AG08396 (cell line): ENCODE measurements around the gene ANTKMT.

Experiments
- DNase-seq: peaks from one replicate; pipeline ENCODE4 v3.0.0; 2012; ENCODE audit warnings: low spot score, mixed read lengths

Gene ANTKMT

DNA sequence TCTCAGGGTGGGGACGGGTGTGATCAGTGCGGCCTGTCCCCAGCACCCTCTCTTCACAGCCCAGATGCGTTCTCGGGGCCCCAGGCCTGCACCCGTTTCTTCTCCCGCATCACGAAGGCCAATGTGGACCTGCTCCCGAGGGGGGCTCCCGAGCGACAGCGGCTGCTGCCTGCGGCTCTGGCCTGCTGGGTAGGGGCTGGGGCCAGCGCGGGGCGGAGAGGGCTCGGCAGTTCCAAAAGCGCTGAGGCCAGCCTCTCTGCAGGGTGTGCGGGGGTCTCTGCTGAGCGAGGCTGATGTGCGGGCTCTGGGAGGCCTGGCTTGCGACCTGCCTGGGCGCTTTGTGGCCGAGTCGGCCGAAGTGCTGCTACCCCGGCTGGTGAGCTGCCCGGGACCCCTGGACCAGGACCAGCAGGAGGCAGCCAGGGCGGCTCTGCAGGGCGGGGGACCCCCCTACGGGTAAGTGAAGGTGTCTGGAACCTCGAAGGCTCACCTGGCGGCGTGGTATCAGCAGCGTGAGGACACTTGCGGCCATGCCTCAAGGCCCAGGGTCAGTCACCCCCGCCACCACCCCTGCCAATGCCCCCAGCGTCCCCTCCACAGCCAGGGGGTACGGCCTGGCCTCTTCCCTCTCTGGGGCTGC lies 44.0 kb downstream of the ANTKMT start:
- no peak for DNase-seq

DNA sequence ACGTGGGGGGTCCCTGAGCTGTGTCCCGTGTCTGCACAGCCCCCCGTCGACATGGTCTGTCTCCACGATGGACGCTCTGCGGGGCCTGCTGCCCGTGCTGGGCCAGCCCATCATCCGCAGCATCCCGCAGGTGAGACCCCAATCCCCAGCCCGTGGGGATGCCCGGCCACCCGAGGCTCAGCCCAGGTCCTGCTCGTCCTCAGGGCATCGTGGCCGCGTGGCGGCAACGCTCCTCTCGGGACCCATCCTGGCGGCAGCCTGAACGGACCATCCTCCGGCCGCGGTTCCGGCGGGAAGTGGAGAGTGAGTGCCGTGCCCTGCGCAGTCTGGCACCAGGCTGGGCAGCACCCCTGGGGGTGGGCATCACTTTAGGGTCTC lies 44.5 kb downstream of the ANTKMT start:
- no peak for DNase-seq

DNA sequence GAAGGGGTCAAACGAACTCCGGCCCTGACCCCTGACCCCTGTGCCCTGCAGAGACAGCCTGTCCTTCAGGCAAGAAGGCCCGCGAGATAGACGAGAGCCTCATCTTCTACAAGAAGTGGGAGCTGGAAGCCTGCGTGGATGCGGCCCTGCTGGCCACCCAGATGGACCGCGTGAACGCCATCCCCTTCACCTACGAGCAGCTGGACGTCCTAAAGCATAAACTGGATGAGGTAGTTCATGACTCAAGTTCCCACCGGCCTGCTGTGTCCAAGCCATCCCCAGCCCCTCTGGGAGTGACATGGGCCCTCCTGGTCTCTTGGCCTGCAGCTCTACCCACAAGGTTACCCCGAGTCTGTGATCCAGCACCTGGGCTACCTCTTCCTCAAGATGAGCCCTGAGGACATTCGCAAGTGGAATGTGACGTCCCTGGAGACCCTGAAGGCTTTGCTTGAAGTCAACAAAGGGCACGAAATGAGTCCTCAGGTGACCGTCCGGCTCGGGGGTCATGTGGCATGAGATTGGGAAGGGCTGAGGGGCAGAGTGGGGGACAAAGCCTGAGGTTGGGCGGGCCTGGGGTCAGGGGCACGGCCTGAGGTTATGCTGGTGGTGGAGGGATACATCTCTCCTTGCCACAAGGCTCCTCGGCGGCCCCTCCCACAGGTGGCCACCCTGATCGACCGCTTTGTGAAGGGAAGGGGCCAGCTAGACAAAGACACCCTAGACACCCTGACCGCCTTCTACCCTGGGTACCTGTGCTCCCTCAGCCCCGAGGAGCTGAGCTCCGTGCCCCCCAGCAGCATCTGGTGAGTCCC lies 45.3 kb downstream of the ANTKMT start:
- no peak for DNase-seq

DNA sequence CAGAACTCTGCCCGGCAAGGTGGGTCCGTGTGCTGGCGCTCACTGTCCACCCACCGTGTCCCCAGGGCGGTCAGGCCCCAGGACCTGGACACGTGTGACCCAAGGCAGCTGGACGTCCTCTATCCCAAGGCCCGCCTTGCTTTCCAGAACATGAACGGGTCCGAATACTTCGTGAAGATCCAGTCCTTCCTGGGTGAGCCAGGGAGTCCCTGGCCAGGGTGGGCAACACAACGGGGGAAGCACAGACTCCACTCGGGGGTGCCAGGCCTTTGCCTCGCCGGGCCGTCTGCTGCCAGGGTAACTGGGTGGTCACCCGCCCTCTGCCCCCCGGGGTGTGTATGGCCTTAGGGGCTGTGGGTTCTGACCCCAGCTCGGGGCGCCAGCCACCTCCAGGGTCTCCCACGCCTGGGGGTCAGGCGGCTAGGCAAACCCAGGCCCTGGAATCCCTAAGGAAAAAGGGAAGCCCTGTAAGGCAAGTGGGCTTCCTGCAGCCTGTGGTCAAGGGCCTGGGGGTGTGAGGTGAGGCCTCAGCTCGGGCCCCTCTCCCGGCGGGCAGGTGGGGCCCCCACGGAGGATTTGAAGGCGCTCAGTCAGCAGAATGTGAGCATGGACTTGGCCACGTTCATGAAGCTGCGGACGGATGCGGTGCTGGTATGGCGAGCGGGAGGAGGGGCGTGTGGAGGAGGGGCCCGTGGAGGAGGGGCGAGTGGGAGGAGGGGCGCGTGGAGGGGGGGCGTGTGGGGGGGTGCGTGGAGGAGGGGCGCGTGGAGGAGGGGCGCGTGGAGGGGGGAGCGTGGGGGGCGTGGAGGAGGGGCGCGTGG lies 46.1 kb downstream of the ANTKMT start:
- no peak for DNase-seq

DNA sequence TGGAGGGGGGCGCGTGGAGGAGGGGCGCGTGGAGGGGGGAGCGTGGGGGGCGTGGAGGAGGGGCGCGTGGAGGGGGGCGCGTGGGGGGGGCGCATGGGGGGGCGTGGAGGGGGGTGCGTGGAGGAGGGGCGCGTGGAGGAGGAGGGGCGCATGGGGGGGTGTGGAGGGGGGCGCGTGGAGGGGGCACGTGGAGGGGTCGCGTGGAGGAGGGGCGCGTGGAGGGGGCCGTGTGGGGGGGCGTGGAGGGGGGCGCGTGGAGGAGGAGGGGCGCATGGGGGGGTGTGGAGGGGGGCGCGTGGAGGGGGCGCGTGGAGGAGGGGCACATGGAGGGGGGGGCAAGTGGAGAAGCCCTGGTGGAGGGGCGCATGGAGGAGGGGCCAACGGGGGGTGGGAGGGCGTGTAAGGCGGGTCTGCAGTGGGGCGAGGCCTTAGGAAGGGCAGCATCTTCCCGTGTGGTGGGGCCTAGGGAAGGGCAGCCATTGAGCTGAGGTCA lies 46.8 kb downstream of the ANTKMT start:
- DNase-seq: no peak

DNA sequence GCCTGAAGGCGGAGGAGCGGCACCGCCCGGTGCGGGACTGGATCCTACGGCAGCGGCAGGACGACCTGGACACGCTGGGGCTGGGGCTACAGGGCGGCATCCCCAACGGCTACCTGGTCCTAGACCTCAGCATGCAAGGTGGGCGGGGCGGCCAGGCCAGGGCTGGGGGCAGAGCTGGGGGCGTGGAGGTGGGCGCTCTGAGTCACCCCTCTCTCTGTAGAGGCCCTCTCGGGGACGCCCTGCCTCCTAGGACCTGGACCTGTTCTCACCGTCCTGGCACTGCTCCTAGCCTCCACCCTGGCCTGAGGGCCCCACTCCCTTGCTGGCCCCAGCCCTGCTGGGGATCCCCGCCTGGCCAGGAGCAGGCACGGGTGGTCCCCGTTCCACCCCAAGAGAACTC lies 47.5 kb downstream of the ANTKMT start:
- no peak for DNase-seq

DNA sequence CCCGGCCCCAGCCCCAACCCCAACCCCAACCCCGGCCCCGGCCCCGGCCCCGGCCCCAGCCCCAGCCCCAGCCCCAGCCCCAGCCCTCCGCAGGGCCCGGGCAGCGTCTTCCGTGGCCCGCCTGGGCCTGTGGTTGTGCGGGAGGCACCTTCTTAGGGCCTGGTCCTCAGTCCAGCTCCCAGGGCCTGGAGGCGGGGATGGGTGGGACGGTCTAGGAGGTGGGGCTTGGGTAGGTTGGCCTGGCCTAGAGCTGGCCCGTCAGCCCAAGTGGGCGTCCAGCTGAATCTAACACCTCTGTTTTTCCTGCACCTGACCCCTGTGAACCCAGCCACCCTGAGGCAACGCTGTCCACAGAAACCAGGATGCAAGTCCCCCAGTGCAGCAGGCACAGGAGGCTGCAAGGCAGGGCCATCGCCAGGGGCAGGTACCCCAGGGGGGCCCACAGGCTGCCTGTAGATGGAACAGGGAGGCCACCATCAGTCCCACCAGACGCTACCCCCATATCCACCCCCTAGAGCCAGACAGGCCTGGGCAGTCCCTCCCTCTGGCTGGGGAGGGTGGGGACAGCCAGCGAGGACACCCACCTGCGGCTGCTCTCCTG lies 48.3 kb downstream of the ANTKMT start:
- no peak for DNase-seq

DNA sequence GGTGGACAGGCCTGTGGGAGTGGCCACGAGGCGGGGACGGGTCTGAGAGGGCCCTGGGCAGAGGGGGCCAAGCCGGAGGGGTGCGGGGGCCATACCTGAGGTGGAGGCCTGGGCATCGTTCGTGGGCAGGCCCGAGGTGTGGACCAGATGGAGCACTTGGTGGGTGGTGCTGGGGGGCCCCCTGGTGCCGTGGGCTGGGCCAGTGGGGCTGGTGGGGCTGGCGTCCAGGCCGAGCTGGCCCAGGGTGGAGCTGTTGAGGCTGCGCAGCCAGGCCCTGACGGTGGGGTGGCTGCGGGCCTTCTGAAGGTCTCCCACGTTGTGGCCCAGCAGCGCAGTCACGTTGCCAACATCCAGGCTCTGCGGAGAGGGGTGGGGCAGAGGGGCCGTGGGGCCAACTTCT lies 49.0 kb downstream of the ANTKMT start:
- no peak for DNase-seq

DNA sequence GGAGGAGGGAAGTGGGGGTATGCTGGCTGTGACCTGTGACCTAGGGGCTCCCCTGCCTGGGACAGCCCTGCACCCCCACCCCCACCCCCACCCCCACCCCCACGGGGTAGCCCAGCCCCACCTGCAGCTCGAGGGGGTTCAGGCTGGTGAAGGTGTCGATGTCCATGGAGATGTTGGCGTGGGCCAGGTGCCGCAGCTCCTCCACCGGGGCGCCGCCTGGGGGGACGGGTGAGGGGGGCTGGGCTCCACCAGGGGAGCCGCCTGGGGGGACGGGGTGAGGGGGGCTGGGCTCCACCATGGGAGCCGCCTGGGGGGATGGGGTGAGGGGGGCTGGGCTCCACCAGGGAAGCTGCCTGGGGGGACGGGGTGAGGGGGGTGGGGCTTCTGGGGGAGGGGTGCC lies 49.5 kb downstream of the ANTKMT start:
- no peak for DNase-seq
